GM19099 (cell line): ENCODE measurements around the gene GRIK2.

Source experiments
- POLR2A ChIP-seq: IDR thresholded peaks from 3 replicates; pipeline ENCODE4 v1.6.1; 2011; ENCODE audit warnings: low read depth; ENCODE audit not compliant: insufficient read length; ENCODE audit errors: extremely low read depth

The GRIK2 gene

DNA sequence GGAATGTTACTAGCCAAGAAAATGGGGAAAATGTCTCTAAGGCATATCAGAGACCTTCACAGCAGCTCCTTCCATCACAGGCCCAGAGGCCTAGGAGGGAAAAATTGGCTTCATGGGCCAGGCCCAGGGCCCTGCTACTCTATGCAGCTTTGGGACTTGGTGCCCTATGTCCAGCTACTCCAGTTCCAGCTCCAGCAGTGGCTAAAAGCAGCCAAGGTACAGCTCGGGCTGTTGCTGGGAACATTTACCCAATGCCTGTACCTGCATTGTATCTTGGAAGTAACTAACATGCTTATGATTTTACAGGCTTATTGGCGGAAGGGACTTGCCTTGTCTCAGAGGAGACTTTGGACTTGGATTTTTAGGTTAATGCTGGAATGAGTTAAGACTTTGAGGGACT, 390.6 kb downstream of the GRIK2 start:
- no peak for TF ChIP-seq POLR2A

DNA sequence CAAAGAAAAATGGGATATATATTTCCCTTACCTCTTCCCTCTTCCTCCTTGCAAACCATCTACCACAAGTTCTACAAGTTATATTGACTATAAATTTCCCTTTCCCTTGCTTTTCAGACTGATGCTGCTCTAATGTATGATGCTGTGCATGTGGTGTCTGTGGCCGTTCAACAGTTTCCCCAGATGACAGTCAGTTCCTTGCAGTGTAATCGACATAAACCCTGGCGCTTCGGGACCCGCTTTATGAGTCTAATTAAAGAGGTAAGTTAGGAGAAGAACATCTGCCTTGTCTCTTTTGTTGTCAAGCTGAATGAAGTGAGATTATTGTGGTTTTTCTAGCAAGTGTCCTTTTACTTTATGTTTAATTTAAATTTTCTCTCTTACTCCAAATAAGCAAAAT, 406.0 kb downstream of the GRIK2 start:
- no peak for TF ChIP-seq POLR2A

DNA sequence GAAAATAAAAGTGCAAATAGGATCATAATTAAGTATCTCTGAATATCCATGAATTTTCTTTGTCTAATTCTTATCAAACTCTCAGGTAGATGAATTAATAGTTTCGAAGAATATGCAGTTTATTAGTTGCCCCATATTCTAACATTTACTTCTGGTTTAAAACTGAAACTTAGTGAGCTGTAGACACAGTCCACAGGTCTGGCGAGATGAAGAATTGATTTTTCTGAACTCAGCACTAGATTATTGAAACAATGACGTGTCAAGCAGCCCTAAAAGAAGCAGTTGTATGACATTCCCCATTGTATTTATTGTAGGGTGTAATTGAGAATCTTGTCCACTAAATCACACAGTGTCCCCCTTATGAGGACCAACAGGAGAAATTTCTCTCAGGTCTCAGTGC, 407.1 kb downstream of the GRIK2 start:
- no peak for TF ChIP-seq POLR2A

DNA sequence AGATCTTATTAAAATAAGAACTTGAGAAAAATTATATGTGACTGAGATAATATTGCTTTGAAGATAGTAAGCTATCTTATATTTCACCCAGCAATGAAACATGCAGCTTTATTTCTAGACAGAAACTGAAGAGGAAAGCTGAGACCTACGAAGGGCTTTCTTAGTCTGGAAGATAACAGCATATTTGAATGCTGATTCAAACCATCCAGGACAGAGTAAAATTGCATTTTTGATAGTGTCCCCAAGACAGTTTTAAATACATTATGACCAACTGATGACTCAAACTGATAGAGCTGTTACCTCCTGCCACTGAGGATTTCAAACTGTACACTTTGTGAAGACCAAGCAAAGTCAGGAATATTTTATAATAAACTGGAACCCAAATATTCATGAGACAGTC, 409.6 kb downstream of the GRIK2 start:
- no peak for TF ChIP-seq POLR2A

DNA sequence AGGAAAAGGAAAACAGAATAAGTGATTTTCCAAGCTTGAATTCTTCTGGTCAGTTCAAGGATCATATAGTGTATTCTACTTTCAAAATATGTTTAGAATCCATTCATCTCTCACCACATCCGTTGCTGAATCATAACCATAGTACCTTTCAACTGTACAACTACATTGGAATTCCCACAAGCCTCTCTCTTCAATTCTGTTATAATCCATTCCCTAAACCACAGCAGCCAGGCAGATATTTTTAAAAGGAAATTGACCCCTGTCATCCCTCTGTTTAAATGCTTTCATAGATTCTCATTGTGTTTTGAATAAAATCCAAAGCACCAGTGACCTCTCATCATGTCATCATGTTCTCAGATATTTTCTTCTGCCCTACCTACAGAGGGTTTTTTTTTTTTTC, 412.7 kb downstream of the GRIK2 start:
- TF ChIP-seq POLR2A: no peak

DNA sequence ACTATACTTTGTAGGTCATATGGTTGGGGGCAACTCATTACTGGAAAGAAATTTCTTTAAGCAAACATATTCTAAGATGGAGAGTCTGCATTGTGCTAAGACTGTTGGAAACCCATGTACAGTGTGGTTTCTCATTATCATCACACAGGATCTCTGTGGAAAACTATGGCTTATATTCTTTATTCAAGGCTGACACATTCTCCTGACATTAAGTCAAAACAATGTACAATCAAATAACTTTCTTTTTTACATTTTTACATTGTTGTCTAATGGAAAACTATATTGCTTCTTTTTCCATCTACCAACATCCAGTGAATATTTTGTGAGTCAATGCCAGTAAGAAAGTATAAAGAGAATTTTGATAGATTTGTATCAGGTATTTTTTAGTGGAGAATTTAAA, 417.6 kb downstream of the GRIK2 start:
- TF ChIP-seq POLR2A: no peak

DNA sequence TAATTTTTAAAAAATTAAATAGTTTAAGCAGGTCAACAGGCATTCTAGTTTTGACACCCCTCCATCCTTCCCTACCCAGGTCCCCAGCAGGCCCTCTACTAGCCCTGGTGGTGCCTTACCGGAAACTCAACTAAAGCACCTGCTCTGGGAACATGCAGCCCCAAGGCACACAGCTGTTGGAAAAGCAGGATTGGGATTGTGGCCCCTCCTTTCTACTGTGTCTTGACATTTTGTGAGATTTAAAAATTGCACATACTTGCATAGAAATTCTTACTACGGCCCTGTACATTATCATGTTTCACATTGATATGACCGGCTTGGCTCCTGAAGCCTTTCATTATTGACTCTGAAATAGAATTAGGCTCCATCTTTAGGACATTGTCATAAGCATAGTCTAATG, 423.2 kb downstream of the GRIK2 start:
- no peak for TF ChIP-seq POLR2A

DNA sequence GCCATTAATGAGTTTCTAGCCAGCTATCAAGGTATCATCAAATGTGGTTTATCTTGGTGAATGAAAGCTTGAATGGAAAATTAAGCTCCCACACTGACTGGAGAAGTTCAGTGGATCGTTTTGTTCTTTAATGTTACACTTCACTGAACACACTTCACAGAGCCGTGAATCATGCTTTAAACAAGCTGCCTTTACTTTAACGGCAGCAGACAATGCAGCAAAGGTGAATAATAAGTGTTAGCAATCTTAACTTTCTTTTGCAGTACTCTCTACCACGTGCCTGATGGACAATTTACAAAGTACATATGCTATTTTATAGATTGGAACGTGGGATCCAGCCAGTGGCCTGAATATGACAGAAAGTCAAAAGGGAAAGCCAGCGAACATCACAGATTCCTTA, 424.5 kb downstream of the GRIK2 start:
- TF ChIP-seq POLR2A: no peak

DNA sequence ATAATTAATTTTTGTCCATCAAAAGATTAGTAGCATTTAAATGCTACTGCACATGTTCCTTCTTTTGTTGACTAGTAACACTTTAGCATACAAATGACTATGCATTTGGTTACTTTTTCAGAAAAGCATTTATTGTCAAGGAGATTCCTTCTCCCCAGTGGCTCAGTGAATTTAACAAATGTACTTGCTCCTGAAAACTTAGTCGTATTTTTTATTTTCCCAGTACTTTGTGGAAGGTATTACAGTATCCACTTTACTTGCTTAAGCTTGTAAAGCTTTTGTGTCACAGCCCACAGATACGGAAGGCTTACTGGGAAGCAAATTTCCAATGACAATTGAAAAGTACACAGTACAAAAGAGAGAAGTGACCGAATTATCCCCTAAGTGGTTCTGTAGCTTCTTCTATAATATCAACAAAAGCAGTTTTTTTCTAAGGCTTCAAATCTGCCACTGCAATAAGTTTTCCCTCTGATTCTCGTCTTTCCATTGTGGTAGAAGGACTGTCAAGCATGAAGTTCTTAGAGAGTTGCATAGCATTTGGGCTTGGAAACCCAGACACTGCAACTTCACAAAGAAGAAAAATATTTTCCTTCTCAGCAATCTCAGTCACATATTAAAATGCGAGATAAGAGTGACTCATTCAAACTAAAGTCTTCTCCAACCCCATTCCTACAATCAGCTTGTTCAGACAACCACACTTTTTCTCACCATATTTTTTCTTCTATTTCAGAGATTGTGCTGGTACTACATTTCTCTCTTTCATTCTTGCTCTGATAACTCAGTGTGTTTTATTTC, 431.2 kb downstream of the GRIK2 start:
- no peak for TF ChIP-seq POLR2A

DNA sequence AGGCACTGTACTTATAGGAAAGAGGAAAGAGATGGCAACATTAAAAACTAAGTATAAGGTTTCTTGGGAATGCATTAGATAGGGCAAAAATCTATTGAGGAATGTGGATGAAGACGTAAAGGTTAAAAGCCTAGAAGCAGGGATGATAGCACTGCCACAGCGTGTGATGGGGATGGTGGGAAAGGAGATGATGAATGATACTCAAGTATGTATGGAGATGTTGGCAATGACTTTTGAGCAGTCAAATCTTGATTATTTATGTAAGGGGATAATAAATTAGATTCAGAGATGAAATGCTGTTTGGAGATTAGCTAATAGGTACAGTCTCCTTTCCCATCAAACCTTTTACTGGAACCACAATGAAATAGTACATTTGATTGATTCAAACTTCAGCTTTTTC, 432.8 kb downstream of the GRIK2 start:
- TF ChIP-seq POLR2A: no peak

DNA sequence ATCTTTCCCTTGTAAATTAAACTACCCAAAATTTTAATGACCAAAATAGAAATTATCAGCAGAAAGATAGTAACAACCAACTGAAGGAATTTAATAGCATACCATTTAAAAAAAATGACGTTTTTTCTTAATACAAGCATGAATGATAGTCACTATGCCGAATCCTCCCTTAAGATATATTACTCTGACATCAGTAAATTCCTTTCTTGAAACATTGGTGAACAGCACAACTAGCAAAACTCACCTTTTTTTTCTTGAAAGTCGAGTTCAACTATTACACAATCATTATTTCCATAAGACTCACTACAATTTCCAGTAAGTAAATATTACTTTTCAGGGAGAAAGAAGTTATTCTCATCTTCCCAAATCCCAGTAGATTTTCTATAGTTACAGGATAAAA, 433.2 kb downstream of the GRIK2 start:
- no peak for TF ChIP-seq POLR2A

DNA sequence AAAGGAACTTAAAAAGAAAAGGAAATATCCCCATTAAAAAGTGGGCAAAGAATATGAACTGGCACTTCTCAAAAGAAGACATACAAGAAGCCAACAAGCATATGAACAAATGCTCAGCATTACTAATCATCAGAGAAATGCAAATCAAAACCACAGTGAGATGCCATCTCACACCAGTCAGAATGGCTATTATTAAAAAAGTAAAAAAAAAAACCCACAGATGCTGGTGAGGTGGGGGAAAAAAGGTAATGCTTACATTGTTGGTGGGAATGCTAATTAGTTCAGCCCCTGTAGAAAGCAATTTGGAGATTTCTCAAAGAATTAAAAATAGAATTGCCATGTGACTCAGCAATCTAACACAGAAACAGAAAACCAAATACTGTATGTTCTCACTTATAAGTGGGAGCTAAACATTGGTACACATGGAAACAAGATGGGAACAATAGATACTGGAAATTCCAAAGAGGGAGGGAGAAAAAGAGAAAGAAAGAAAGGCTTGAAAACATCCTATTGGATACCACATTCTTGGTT, 437.1 kb downstream of the GRIK2 start:
- TF ChIP-seq POLR2A: no peak

DNA sequence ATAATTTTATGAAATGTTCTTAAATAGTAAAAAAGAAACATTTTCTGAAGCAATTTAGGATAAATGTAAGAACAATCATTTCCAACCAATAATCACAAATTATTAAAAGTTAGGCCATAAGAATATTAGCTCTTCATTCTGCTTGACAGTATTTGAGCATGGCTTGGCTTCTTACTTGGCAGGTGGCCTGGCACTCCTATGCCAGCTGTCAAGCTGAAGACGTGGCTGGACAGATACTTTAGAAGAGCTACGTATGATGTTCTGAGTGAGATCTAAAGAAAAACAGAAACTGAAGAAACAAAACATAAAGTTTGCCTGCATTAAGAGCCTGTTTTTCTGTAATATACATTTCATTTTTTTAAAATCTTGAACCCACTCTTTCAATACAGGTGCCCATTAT, 438.9 kb downstream of the GRIK2 start:
- no peak for TF ChIP-seq POLR2A

DNA sequence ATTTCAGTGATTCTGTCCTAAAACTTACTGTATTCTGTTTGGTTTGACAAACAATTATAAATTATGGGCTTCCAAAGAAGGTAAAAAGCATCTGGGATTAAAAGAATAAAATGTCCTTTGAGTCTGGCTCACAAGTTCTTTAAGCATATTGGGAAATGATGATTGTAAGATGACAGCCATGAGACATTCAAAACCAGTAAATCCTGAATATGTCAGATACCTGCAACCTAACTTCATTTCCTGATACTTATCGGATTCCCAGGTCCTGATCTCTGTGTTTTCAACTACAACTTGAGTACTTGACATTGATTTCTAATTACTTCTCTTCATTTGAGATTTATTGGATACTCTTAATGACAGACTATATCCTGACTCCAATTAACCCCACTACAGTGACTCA, 446.6 kb downstream of the GRIK2 start:
- TF ChIP-seq POLR2A: no peak

DNA sequence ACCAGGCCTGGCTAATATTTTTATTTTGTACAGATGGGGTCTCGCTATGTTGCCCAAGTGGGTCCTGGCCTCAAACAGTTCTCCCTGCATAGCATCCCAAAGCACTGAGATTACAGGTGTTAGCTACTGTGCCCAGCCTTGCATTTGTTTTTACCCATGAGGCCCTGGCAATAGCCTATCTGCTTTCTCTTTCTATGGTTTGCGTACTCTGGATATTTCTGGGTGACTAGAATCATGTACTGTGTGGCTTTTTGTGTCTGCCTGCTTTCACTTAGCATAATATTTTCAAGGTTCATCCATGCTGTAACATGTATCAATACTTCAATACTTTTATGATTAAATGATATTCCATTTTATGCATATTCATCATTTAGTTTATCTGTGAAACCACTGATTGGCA, 451.7 kb downstream of the GRIK2 start:
- no peak for TF ChIP-seq POLR2A

DNA sequence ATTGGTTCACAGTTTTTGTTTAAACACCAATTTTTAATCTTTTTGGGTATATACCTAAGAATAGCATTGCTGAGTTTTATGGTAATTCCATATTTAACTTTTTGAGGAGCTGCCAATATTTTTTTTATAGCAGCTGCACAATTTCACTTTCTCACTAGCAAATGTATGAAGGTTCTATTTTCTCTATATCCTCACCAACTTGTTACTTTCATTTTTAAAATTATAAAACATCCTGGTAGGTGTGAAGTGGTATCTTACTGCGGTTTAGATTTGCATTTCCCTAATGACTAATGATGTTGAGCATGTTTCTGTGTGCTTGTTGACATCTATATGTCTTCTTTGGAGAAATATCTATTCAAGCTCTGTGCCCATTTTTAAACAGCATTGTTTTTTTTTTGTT, 452.1 kb downstream of the GRIK2 start:
- TF ChIP-seq POLR2A: no peak

DNA sequence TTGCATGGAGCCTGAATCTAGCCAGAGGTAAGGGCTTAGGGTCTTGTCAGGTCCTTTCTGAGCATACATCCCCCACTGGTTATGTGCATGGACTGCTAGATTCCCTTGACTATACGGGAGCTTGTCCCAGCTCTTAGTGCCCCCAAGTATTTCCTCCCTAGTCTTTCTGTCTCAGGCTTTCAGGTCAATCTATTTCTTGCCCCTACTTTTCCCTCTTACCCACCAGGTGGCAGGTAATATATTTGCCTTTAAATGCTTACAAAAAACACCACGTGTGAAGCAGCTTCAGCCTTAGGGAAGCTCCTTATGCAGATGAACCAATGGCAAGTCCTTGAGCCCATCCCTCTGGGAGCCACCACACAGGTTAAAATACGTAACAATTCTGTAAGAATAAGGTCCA, 454.2 kb downstream of the GRIK2 start:
- TF ChIP-seq POLR2A: no peak
